Colonic mucosa (tissue), 4 donors: ENCODE results near the gene XXYLT1. TPM values are rescaled to one million over a fixed set of nuclear protein-coding genes. Genes with fewer than 3 reads are reported as not detected.
"Not testable (repeated sequence)": the region's sequence is repeated elsewhere in the genome, so short reads cannot be mapped to it uniquely, and the experiment has no call there.

Source experiments
- DNase-seq: peaks from one replicate; pipeline ENCODE4 v3.0.0-alpha.2; 2020
- H3K27ac ChIP-seq: fragments of 200-600 bp; one replicate; pipeline ENCODE4 v1.8.0; 2021
- H3K27me3 ChIP-seq: fragments of 200-600 bp; one replicate; pipeline ENCODE4 v1.8.0; 2021
- H3K36me3 ChIP-seq: fragments of 200-600 bp; one replicate; pipeline ENCODE4 v1.8.0; 2021
- H3K4me1 ChIP-seq: fragments of 200-600 bp; one replicate; pipeline ENCODE4 v1.8.0; 2021; ENCODE audit warnings: mild to moderate bottlenecking
- H3K4me3 ChIP-seq: fragments of 200-600 bp; one replicate; pipeline ENCODE4 v1.8.0; 2021
- H3K9ac ChIP-seq, 2 donors: one replicate each; pipeline ENCODE4 v1.7.0; 2013; ENCODE audit warnings: control low read depth in 2 of 2, low read depth in 2 of 2, low read length in 2 of 2
- H3K9me3 ChIP-seq: fragments of 200-600 bp; one replicate; pipeline ENCODE4 v1.8.0; 2021
- CTCF ChIP-seq: fragments of 200-600 bp; IDR thresholded peaks from one replicate; pipeline ENCODE4 v1.8.0; 2022; ENCODE audit warnings: antibody characterized with exemption, mild to moderate bottlenecking
- intact Hi-C: fragments of 100-400 bp; cut with DNase I; formaldehyde crosslinking; loops from one replicate; pipeline ENCODE4 v1.14.1; 2022
- total RNA-seq, 2 donors: library from RNA; stranded (reverse); fragmentation: NEBNext Ultra II Directional in 1 of 2; extraction: Animal tissue kit (Norgen Biotek cat#: 25700) in 1 of 2; gene quantifications; one replicate each; pipeline ENCODE4 v1.2.1, GENCODE V29; 2021
- donor health status: healthy.
- donor health status: DM: no; HTN: no; CAD: no.
- donor health status: DM: no; HTN: no; CAD: no.

Gene XXYLT1
- total RNA-seq, 2 donors from 2014 or later: 8.3 to 10.9 TPM

GRCh38 chr3:195058336-195059005, 212.5 kb downstream of the XXYLT1 start:
- no peak for TF ChIP-seq CTCF
- no peaks in the 10 kb centered on the region for H3K27me3 ChIP-seq
- H3K27ac ChIP-seq: no peak overlapping the region
- no peak overlapping the region for H3K4me3 ChIP-seq
- H3K9ac ChIP-seq: no peak overlapping the region
- H3K36me3 ChIP-seq: no peaks in the 10 kb centered on the region
- no peaks in the 10 kb centered on the region for H3K9me3 ChIP-seq
- H3K4me1 ChIP-seq: no peaks in the 10 kb centered on the region
- no peak for DNase-seq
- intact Hi-C loops: no loop called here

GRCh38 chr3:195057716-195058115, 213.2 kb downstream of the XXYLT1 start:
- Histone ChIP-seq H3K9me3 (no peaks in the 10 kb centered on the region), H3K4me3 (no peak overlapping the region), H3K27me3 (no peaks in the 10 kb centered on the region), H3K36me3 (no peaks in the 10 kb centered on the region), H3K27ac (no peak overlapping the region), H3K9ac (no peak overlapping the region), H3K4me1 (no peaks in the 10 kb centered on the region)
- no peak for DNase-seq
- intact Hi-C loops: no loop called here
- no peak for TF ChIP-seq CTCF

GRCh38 chr3:195056506-195056905, 214.5 kb downstream of the XXYLT1 start:
- H3K9ac ChIP-seq: no peak overlapping the region
- no peaks in the 10 kb centered on the region for H3K27me3 ChIP-seq
- no peaks in the 10 kb centered on the region for H3K36me3 ChIP-seq
- intact Hi-C loops: no loop called here
- no peak for DNase-seq
- no peaks in the 10 kb centered on the region for H3K4me1 ChIP-seq
- no peaks in the 10 kb centered on the region for H3K9me3 ChIP-seq
- H3K27ac ChIP-seq: no peak overlapping the region
- no peak for TF ChIP-seq CTCF
- H3K4me3 ChIP-seq: no peak overlapping the region

DNA sequence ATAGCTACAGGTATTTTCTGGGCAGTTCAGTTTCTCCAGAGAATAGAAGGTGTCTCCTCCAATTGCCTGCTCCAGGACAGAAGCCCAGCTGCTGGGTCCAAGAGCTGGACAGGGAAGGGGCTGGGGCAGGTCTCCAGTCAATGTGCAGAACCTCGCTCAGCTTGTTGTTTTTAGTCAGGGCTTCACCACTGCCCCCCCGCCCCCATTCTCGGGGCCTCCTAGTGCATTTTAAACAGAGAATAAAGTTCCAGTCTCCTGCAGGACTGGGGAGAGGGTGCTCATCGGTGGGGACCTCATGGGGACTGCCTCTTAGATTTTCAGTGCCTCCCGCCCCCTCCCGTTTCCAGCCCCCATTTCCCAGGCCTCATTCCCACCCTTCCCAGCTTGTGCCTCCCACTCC, 216.6 kb downstream of the XXYLT1 start:
- DNase-seq: no peak
- TF ChIP-seq CTCF: no peak
- Histone ChIP-seq H3K4me1 (no peaks in the 10 kb centered on the region), H3K27me3 (no peaks in the 10 kb centered on the region), H3K9me3 (no peaks in the 10 kb centered on the region), H3K27ac (no peak overlapping the region), H3K9ac (no peak overlapping the region), H3K36me3 (no peaks in the 10 kb centered on the region), H3K4me3 (no peak overlapping the region)
- intact Hi-C loops: no loop called here

GRCh38 chr3:195052939-195053338, 218.0 kb downstream of the XXYLT1 start:
- H3K36me3 ChIP-seq: no peaks in the 10 kb centered on the region
- no peak overlapping the region for H3K4me3 ChIP-seq
- no peaks in the 10 kb centered on the region for H3K27me3 ChIP-seq
- H3K27ac ChIP-seq: no peak overlapping the region
- no peaks in the 10 kb centered on the region for H3K9me3 ChIP-seq
- intact Hi-C loops: no loop called here
- no peak for DNase-seq
- H3K4me1 ChIP-seq: no peaks in the 10 kb centered on the region
- no peak for TF ChIP-seq CTCF
- no peak overlapping the region for H3K9ac ChIP-seq

DNA sequence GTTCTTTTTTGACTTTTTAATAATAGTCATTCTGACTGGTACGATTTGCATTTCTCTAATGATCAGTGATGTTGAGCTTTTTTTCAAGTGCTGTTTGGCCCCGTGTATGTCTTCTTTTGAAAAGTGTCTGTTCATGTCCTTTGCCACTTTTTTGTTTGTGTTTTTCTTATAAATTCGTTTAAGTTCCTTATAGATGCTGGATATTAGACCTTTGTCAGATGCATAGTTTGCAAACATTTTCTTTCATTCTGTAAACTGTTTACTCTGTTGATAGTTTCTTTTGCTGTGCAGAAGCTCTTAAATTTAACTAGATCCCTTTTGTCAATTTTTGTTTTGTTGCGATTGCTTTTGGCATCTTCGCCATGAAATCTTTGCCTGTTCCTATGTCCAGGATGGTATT, 220.7 kb downstream of the XXYLT1 start:
- H3K27ac ChIP-seq, H3K27me3 ChIP-seq, H3K4me1 ChIP-seq, H3K9me3 ChIP-seq, H3K9ac ChIP-seq, DNase-seq, intact Hi-C loops, H3K4me3 ChIP-seq, H3K36me3 ChIP-seq: not testable (repeated sequence)
